ENCODE measurements around the gene SASH1.

The SASH1 gene

GRCh38 chr6:148495029-148495428 lies 152.4 kb downstream of the SASH1 start:
- no peak for DNase-seq (ENCODE audit: low read depth in 2 of 2)

- no peak for DNase-seq (ENCODE audit: low read depth in 2 of 2)
Measured at GRCh38 chr6:148497257-148497656, 154.6 kb downstream of the SASH1 start.

- DNase-seq (ENCODE audit: low read depth in 2 of 2): no peak
Measured at GRCh38 chr6:148497717-148498116, 155.1 kb downstream of the SASH1 start.

- DNase-seq (ENCODE audit: low read depth in 2 of 2): no peak
Measured at GRCh38 chr6:148500402-148500801, 157.8 kb downstream of the SASH1 start.

- DNase-seq (ENCODE audit: low read depth in 2 of 2): no peak
Measured at GRCh38 chr6:148501178-148501590, 158.5 kb downstream of the SASH1 start.

GRCh38 chr6:148502083-148502772 lies 159.6 kb downstream of the SASH1 start:
- DNase-seq (ENCODE audit: low read depth in 2 of 2): no peak

GRCh38 chr6:148502773-148503135 lies 160.1 kb downstream of the SASH1 start:
- DNase-seq (ENCODE audit: low read depth in 2 of 2): no peak

- DNase-seq (ENCODE audit: low read depth in 2 of 2): no peak
Measured at GRCh38 chr6:148503703-148504102, 161.1 kb downstream of the SASH1 start.

GRCh38 chr6:148507774-148508173 lies 165.1 kb downstream of the SASH1 start:
- no peak for DNase-seq (ENCODE audit: low read depth in 2 of 2)

- DNase-seq (ENCODE audit: low read depth in 2 of 2): no peak
Measured at GRCh38 chr6:148508401-148509041, 165.9 kb downstream of the SASH1 start.

GRCh38 chr6:148509119-148509799 lies 166.6 kb downstream of the SASH1 start:
- no peak for DNase-seq (ENCODE audit: low read depth in 2 of 2)

- no peak for DNase-seq (ENCODE audit: low read depth in 2 of 2)
Measured at GRCh38 chr6:148509800-148510581, 167.4 kb downstream of the SASH1 start.

- no peak for DNase-seq (ENCODE audit: low read depth in 2 of 2)
Measured at GRCh38 chr6:148513145-148514071, 170.8 kb downstream of the SASH1 start.

GRCh38 chr6:148514091-148514845 lies 171.6 kb downstream of the SASH1 start:
- DNase-seq (ENCODE audit: low read depth in 2 of 2): no peak

- no peak for DNase-seq (ENCODE audit: low read depth in 2 of 2)
Measured at GRCh38 chr6:148516217-148516616, 173.6 kb downstream of the SASH1 start.

- DNase-seq (ENCODE audit: low read depth in 2 of 2): no peak
Measured at GRCh38 chr6:148516617-148517016, 174.0 kb downstream of the SASH1 start.

- no peak for DNase-seq (ENCODE audit: low read depth in 2 of 2)
Measured at GRCh38 chr6:148517470-148517869, 174.8 kb downstream of the SASH1 start.

- DNase-seq (ENCODE audit: low read depth in 2 of 2): no peak
Measured at GRCh38 chr6:148518511-148519156, 176.0 kb downstream of the SASH1 start.

GRCh38 chr6:148520109-148520841 lies 177.6 kb downstream of the SASH1 start:
- no peak for DNase-seq (ENCODE audit: low read depth in 2 of 2)

Data from stimulated activated CD8-positive, alpha-beta memory T cell treated with anti-CD3 and anti-CD28 coated beads, Interleukin-2, amount 100 ng/mL, for 48 hours (primary cell).